Heart left ventricle (tissue), 13 donors: ENCODE measurements around the gene ESRRA.

Experiments
- POLR2A ChIP-seq, 2 donors: fragments of 450-650 bp; IDR thresholded peaks; one replicate each; pipeline ENCODE4 v1.6.1; 2017; ENCODE audit warnings: antibody characterized with exemption in 2 of 2, mild to moderate bottlenecking in 2 of 2, moderate library complexity in 2 of 2
- TF ChIP-seq, protein P1 (sequence below), 12 donors: fragments of 200-600 bp; sonication (generic) in 4 of 12; IDR thresholded peaks; one replicate each; pipeline versions ENCODE4 v1.5.0 to v1.8.0; 2018 to 2022; ENCODE audit warnings: antibody characterized with exemption in 12 of 12, mild to moderate bottlenecking in 5 of 12
- donor health status: ischemic (EF 13 %, LVEDD 7.1; RV severe dilation, severe dysfunction).
- donor health status: DM: no; HTN: yes; CAD: no.
- donor health status: DM: no; HTN: no; CAD: no.
- donor health status: ischemic (EF 25% LVEDD 6.9; RV normal size, moderate dysfunction).
- donor health status: ischemic (EF 25% LVEDD 5.7; RV mildly dilated, moderate dysfunction).
- donor health status: ischemic (EF 35%, LVEDD 5.7; RV mildly dilated, moderate dysfunction).
- donor health status: nonischemic (EF 11% LVEDD 7.7; RV severe dilation, severe dysfunction).
- donor health status: DM: yes; HTN: yes; CAD: no.
- donor health status: PGD.
- donor health status: ischemic (EF 29% LVEDD 5.4; RV normal size, mild dysfunction).
- donor health status: nonischemic (EF 23%, LVEDD 6.1; RV moderate dilation, normal function).

DNA sequence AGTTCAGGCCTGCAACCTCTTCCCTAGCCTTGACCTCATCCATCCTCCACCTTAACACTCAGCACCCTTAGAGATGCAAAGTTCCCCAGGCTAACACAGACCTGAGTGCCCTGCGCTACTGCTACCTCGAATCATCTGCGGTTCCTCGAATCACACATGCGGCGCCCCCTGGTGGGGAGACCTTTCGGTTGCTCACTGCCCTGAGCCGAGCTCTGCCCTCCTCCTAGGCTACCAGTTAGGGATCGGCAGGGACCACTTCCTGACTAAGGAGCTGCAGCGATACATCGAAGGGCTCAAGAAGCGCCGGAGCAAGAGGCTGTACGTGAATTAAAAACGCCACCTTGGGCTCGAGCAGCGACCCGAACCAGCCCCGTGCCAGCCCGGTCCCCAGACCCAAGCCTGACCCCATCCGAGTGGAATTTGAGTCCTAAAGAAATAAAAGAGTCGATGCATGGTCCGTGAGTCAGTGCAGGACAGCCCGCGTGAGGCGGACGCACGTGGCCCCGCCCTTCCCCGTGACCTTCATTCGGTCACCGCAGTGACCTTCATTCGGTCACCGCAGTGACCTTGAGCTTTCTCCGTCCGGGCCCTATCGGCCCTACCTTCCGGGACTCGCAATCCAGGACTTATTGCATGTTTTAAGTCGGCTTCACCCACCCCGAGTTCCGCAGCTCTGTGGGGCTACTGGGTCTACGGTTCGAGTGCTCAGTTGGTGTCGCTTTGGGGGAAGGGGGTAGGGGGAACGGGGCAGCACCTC lies 830 bp upstream of the ESRRA start:
- TF ChIP-seq, protein P1, sequence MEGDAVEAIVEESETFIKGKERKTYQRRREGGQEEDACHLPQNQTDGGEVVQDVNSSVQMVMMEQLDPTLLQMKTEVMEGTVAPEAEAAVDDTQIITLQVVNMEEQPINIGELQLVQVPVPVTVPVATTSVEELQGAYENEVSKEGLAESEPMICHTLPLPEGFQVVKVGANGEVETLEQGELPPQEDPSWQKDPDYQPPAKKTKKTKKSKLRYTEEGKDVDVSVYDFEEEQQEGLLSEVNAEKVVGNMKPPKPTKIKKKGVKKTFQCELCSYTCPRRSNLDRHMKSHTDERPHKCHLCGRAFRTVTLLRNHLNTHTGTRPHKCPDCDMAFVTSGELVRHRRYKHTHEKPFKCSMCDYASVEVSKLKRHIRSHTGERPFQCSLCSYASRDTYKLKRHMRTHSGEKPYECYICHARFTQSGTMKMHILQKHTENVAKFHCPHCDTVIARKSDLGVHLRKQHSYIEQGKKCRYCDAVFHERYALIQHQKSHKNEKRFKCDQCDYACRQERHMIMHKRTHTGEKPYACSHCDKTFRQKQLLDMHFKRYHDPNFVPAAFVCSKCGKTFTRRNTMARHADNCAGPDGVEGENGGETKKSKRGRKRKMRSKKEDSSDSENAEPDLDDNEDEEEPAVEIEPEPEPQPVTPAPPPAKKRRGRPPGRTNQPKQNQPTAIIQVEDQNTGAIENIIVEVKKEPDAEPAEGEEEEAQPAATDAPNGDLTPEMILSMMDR (IDR thresholded peaks at IDR 0.05): peak; percentile 81 to 94 (median 89)
- TF ChIP-seq POLR2A (IDR thresholded peaks at IDR 0.05): no peak
